Liver (tissue), 3 donors: Measurements from ENCODE around the gene LENG9.

ENCODE experiments used
- EGR1 ChIP-seq, 2 donors: IDR thresholded peaks; 2 replicates each; pipeline ENCODE4 v1.6.1; 2016 to 2018; ENCODE audit warnings: antibody characterized with exemption in 2 of 2, low read depth in 2 of 2
- GABPA ChIP-seq, 2 donors: IDR thresholded peaks in 1 of 2; conservative IDR thresholded peaks in 1 of 2; 2 replicates each; pipeline ENCODE4 v1.6.1; 2016; ENCODE audit warnings: antibody characterized with exemption in 2 of 2, mild to moderate bottlenecking in 1 of 2, moderate library complexity in 1 of 2
- JUND ChIP-seq, 2 donors: IDR thresholded peaks; 2 replicates each; pipeline ENCODE4 v1.6.1; 2016; ENCODE audit warnings: antibody characterized with exemption in 2 of 2
- TAF1 ChIP-seq: conservative IDR thresholded peaks from 2 replicates; pipeline ENCODE4 v1.6.1; 2016; ENCODE audit warnings: antibody characterized with exemption, mild to moderate bottlenecking
- TF ChIP-seq, protein P1 (sequence below): fragments of 150-350 bp; IDR thresholded peaks from 2 replicates; pipeline ENCODE4 v1.5.1; 2017; ENCODE audit warnings: improper control_type of control experiment, low read depth, low read length; ENCODE audit not compliant: missing input control
- TF ChIP-seq, protein P2 (sequence below): IDR thresholded peaks from 2 replicates; pipeline ENCODE4 v1.6.1; 2016; ENCODE audit warnings: antibody characterized with exemption
- donor health status: healthy.
- donor health status: healthy.

DNA sequence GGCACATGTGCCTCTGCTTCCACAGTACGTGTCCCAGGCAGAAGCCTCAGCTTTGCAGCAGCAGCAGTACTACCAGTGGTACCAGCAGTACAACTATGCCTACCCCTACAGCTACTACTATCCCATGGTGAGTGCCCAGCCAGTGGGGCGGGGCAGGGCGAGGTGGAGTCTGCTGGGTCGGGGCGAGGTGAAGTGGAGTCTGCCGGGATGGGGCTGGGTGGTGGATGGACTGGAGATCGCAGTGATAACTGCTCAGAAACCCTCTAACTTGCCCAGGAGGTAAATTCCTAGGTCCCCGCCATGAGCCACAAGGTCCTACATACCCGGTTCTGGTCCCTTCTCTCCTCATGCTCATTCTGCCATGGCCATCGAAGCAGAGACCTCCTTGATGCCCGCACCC is 11.0 kb downstream of the LENG9 start:
- TF ChIP-seq GABPA (IDR thresholded peaks at IDR 0.05 in 1 of 2, conservative IDR thresholded peaks at IDR 0.05 in 1 of 2) (no peak), TAF1 (no peak), EGR1 (IDR thresholded peaks at IDR 0.05; ENCODE audit: low read depth in 2 of 2) (no peak), JUND (IDR thresholded peaks at IDR 0.05) (no peak)
- TF ChIP-seq, protein P1, sequence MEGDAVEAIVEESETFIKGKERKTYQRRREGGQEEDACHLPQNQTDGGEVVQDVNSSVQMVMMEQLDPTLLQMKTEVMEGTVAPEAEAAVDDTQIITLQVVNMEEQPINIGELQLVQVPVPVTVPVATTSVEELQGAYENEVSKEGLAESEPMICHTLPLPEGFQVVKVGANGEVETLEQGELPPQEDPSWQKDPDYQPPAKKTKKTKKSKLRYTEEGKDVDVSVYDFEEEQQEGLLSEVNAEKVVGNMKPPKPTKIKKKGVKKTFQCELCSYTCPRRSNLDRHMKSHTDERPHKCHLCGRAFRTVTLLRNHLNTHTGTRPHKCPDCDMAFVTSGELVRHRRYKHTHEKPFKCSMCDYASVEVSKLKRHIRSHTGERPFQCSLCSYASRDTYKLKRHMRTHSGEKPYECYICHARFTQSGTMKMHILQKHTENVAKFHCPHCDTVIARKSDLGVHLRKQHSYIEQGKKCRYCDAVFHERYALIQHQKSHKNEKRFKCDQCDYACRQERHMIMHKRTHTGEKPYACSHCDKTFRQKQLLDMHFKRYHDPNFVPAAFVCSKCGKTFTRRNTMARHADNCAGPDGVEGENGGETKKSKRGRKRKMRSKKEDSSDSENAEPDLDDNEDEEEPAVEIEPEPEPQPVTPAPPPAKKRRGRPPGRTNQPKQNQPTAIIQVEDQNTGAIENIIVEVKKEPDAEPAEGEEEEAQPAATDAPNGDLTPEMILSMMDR, result no peak
- TF ChIP-seq, protein P2, sequence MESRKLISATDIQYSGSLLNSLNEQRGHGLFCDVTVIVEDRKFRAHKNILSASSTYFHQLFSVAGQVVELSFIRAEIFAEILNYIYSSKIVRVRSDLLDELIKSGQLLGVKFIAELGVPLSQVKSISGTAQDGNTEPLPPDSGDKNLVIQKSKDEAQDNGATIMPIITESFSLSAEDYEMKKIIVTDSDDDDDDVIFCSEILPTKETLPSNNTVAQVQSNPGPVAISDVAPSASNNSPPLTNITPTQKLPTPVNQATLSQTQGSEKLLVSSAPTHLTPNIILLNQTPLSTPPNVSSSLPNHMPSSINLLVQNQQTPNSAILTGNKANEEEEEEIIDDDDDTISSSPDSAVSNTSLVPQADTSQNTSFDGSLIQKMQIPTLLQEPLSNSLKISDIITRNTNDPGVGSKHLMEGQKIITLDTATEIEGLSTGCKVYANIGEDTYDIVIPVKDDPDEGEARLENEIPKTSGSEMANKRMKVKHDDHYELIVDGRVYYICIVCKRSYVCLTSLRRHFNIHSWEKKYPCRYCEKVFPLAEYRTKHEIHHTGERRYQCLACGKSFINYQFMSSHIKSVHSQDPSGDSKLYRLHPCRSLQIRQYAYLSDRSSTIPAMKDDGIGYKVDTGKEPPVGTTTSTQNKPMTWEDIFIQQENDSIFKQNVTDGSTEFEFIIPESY, result no peak
